ENCODE measurements around the gene F8. TPM values are rescaled to one million over a fixed set of nuclear protein-coding genes. Genes with fewer than 3 reads are reported as not detected.

Gene F8
- polyA plus RNA-seq, 3 donors from 2014 or later: 1.1 to 3.4 (median 2.7) TPM

DNA sequence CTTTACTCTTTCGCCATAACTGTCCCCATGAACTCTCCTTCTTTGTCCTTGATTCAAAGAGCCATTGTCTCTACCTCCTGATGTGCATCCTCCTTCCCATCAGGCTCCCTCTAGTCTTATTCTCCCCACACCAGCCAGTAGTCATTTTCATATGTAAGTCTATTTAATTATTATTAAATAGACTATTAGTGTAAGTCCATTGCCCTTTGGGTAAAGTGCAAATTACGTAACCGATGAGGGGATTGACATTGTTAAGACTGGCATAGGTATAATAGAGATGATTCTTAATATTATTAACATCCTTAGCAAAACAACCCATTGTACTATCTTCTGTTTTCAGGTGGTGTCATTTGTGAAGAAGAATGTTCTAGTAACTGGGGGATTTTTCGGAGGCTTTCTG lies 31.7 kb upstream of the F8 start:
- H3K4me3 Mint-ChIP-seq: no peak overlapping the region
- DNase-seq: no peak
- H3K9me3 Mint-ChIP-seq: no peaks in the 10 kb centered on the region
- peaks cover 2 to 6% (median 4%) of the 10 kb centered on the region in 3 donors for H3K27me3 Mint-ChIP-seq (ENCODE audit: low read depth in 3 of 3)
- H3K4me1 Mint-ChIP-seq: peaks cover 17% of the 10 kb centered on the region in 2 donors
- H3K36me3 Mint-ChIP-seq: no peaks in the 10 kb centered on the region
- H3K27ac Mint-ChIP-seq: peak overlapping the region in 1 of 6 donors; percentile 68

- no peak for DNase-seq
- H3K4me3 Mint-ChIP-seq: no peak overlapping the region
- H3K27ac Mint-ChIP-seq: peak overlapping the region in 2 of 6 donors; percentile 49 to 68
- H3K36me3 Mint-ChIP-seq: no peaks in the 10 kb centered on the region
- H3K27me3 Mint-ChIP-seq (ENCODE audit: low read depth in 3 of 3): peaks cover 2 to 6% (median 4%) of the 10 kb centered on the region in 3 donors
- peaks cover 19 to 22% of the 10 kb centered on the region in 2 donors for H3K4me1 Mint-ChIP-seq
- H3K9me3 Mint-ChIP-seq: no peaks in the 10 kb centered on the region
Observed at GRCh38 chrX:155053656-155054055, 31.1 kb upstream of the F8 start.

GRCh38 chrX:155052738-155053498 lies 30.4 kb upstream of the F8 start:
- H3K4me3 Mint-ChIP-seq: no peak overlapping the region
- peaks cover 2 to 6% (median 4%) of the 10 kb centered on the region in 3 donors for H3K27me3 Mint-ChIP-seq (ENCODE audit: low read depth in 3 of 3)
- no peaks in the 10 kb centered on the region for H3K36me3 Mint-ChIP-seq
- no peak for DNase-seq
- peak overlapping the region in 4 of 6 donors; percentile 4 to 68 (median 40) for H3K27ac Mint-ChIP-seq
- H3K9me3 Mint-ChIP-seq: no peaks in the 10 kb centered on the region
- peaks cover 15 to 22% of the 10 kb centered on the region in 2 donors for H3K4me1 Mint-ChIP-seq

DNA sequence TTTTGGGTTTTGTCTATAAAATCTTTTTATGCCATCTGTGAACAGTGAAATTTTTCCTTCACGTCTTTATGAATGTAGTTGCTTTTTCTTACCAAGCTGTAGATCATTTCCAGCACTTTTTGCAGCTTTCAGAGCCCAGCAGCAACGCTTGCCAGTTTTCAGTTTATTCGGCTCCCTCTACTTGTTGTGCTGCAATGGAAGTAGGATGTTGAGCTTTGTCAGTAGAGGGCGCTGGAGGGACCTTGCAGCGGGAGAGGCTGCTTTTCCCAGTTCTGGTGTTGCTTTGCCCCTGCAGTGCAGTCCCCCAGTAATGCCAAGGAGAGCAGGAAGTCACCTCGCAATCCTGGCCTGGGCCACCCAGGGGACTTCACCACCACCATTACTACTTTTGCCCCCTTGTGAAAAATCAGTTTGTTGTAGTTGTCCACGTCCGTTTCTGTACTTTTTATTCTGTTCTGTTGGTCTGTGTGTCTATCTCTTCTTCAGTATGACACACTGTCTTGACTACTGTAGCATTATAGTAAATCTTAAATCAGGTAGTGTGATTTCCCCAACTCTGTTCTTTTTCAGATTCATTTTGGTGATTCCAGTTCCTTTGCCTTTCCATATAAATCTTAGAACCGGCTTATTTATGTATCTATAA lies 26.6 kb upstream of the F8 start:
- H3K36me3 Mint-ChIP-seq: no peaks in the 10 kb centered on the region
- H3K9me3 Mint-ChIP-seq: no peaks in the 10 kb centered on the region
- H3K27me3 Mint-ChIP-seq (ENCODE audit: low read depth in 3 of 3): peaks cover 2 to 4% (median 3%) of the 10 kb centered on the region in 3 donors
- peak in 2 of 3 donors; percentile 40 for DNase-seq
- no peak overlapping the region for H3K4me3 Mint-ChIP-seq
- H3K27ac Mint-ChIP-seq: peak overlapping the region in 2 of 6 donors; percentile 31 to 46
- H3K4me1 Mint-ChIP-seq: peaks cover 2 to 6% of the 10 kb centered on the region in 2 donors

DNA sequence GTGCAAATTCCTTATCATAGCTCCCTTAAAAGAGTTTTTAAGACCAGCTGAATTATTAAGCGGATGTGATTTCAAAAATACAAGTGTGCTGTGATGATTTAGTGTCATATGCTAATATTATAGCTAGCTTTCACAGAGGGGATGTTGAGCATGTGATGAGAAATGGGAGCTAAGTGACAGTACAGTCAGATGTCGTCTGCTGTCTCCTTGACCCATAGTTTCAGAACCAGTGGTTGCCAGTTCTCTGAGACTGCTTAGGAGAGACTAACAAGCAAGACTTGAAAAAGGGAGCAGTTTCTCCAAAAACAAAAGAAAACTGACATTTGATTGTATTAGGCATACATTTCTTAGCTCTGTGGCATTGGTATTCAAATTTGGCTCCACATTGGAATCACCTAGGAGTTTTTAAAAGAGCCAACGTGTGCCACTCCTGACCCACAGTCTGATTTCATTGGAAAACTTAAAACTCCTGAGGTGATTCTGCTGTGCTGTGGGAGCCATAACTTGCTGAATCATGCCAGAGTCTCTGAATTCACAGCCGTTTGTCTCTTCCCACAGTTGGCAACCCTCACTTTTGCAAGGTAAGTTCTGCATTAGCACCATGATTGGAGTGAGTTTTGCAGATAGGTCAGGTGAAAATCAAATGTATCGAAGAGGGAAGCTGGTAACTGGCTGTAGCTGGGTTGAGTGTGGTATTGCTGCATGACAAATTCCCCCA lies 24.4 kb upstream of the F8 start:
- Mint-ChIP-seq H3K9me3 (no peaks in the 10 kb centered on the region), H3K27ac (no peak overlapping the region), H3K36me3 (no peaks in the 10 kb centered on the region), H3K4me1 (peaks cover 2 to 6% of the 10 kb centered on the region in 2 donors), H3K27me3 (ENCODE audit: low read depth in 3 of 3) (peaks cover 0 to 3% (median 2%) of the 10 kb centered on the region in 3 donors), H3K4me3 (no peak overlapping the region)
- no peak for DNase-seq

DNA sequence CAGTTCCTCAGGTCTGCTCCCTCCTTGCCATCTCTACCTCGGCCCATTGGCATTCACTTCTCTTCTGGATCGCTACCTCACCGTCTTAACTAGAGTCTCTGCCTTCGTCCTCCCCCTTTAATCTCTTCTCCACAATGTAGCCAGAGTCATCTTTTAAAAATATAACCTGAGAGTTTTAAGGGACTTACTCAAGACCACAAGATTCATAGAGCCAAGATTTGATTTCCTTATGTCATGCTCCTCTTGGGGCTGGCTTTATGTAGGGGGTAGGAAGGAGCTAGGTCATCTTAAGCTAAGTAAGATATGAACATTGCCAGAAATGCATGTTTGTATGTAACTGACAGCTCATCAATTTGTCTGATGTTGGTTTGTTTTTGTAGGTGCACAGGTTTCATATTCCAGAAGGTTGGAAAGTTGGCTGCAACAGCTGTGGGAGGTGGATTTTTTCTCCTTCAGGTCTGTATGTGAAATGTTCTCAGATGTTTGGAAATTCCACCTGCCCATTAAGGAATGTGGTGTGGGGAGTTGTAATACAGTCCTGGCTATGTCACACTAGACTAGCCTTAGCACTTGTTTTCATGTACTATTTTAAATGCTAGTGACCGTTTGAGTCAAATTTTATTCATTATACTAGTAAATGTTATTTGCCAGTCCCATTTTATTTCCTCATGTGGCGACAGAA lies 23.7 kb upstream of the F8 start:
- Mint-ChIP-seq H3K27ac (no peak overlapping the region), H3K36me3 (no peaks in the 10 kb centered on the region), H3K4me1 (peaks cover 2 to 6% of the 10 kb centered on the region in 2 donors), H3K27me3 (ENCODE audit: low read depth in 3 of 3) (peaks cover 0 to 3% (median 0%) of the 10 kb centered on the region in 3 donors), H3K4me3 (no peak overlapping the region), H3K9me3 (no peaks in the 10 kb centered on the region)
- no peak for DNase-seq

GRCh38 chrX:155035688-155036087 lies 13.2 kb upstream of the F8 start:
- no peak for DNase-seq
- Mint-ChIP-seq H3K27ac (no peak overlapping the region), H3K4me1 (peaks cover 1 to 7% of the 10 kb centered on the region in 2 donors), H3K4me3 (no peak overlapping the region), H3K9me3 (peaks cover 0 to 2% (median 0%) of the 10 kb centered on the region in 6 donors), H3K27me3 (ENCODE audit: low read depth in 3 of 3) (no peaks in the 10 kb centered on the region), H3K36me3 (peaks cover 4 to 22% (median 12%) of the 10 kb centered on the region in 3 donors)

- Mint-ChIP-seq H3K4me1 (peaks cover 13 to 18% of the 10 kb centered on the region in 2 donors), H3K27me3 (ENCODE audit: low read depth in 3 of 3) (peaks cover 5 to 7% (median 5%) of the 10 kb centered on the region in 3 donors), H3K9me3 (no peaks in the 10 kb centered on the region), H3K36me3 (peaks cover 4 to 18% (median 12%) of the 10 kb centered on the region in 3 donors), H3K4me3 (no peak overlapping the region), H3K27ac (no peak overlapping the region)
- no peak for DNase-seq
Observed at GRCh38 chrX:155031657-155032056, 9.1 kb upstream of the F8 start.

DNA sequence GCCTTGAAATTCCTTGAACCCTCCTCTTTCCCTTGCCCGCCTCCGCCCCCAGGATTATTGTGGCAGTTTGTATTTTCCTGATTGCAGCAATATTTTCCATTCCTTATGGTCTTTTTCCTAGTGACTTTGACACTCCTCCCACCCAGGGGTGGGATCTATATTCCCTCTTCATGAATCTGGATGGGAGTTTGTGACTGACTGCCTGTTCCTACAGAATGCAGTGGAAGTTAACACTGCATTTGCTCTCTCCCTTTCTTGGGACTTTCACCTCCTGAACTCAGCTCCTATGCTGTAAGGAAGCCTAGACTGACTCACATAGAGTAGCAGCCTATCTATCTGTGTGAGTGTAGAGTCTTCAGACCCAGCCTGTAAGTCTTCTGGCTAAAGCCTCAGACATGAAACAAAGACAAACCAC lies 6.4 kb upstream of the F8 start:
- peak overlapping the region; percentile 24 to 98 (median 96) for H3K27ac Mint-ChIP-seq
- no peaks in the 10 kb centered on the region for H3K9me3 Mint-ChIP-seq
- H3K27me3 Mint-ChIP-seq (ENCODE audit: low read depth in 3 of 3): peaks cover 8 to 15% (median 8%) of the 10 kb centered on the region in 3 donors
- peaks cover 16 to 18% of the 10 kb centered on the region in 2 donors for H3K4me1 Mint-ChIP-seq
- no peak for DNase-seq
- H3K36me3 Mint-ChIP-seq: no peaks in the 10 kb centered on the region
- peak overlapping the region in 2 of 5 donors; percentile 26 to 60 for H3K4me3 Mint-ChIP-seq

GRCh38 chrX:155028129-155028528 lies 5.6 kb upstream of the F8 start:
- Mint-ChIP-seq H3K4me1 (peaks cover 16 to 18% of the 10 kb centered on the region in 2 donors), H3K36me3 (no peaks in the 10 kb centered on the region), H3K27ac (peak overlapping the region; percentile 96 to 98 (median 98)), H3K27me3 (ENCODE audit: low read depth in 3 of 3) (peaks cover 8 to 16% (median 11%) of the 10 kb centered on the region in 3 donors), H3K9me3 (no peaks in the 10 kb centered on the region), H3K4me3 (peak overlapping the region; percentile 86 to 94 (median 89))
- DNase-seq: no peak

- Mint-ChIP-seq H3K4me3 (peak overlapping the region; percentile 86 to 94 (median 89)), H3K36me3 (no peaks in the 10 kb centered on the region), H3K27ac (peak overlapping the region; percentile 96 to 98 (median 98)), H3K4me1 (peaks cover 16 to 18% of the 10 kb centered on the region in 2 donors), H3K9me3 (no peaks in the 10 kb centered on the region), H3K27me3 (ENCODE audit: low read depth in 3 of 3) (peaks cover 8 to 16% (median 12%) of the 10 kb centered on the region in 3 donors)
- DNase-seq: peak; percentile 26 to 38 (median 37)
Observed at GRCh38 chrX:155027509-155028066, 5.1 kb upstream of the F8 start.

DNA sequence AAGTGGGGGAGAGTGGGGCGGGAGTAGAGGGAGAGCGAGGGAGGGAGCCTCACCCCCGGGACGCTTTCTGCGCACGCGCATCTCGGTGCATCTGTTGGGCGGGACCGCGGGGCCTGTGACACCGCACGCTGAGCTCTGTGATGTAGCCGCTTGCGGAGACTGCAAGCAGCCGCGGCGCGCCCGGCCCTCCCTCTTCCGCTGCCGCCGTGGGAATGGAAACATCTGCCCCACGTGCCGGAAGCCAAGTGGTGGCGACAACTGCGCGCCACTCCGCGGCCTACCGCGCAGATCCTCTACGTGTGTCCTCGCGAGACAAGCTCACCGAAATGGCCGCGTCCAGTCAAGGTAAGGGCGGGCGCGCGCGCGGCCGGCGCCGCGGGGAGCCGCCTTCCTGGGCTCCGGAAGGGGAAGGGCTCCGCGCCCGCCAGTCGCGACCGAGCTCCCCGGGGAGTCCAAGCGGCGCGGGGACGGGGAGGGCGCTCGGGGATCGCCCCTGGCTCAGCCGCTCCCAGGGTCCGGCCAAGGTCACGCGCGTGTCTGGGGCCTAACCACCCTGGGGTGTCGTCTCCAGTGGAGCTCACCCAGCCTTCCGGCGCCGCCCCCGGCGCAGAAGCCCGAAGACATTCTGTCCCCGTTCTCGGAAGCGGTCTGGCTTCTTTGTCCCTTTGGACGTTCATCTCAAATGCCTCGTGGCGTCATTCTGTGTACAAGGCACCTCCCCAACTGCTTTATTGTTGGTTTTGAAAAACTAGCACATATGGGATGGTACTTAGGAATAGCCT lies 4.4 kb upstream of the F8 start, which contains the start of gene FUNDC2:
Gene FUNDC2, plus strand, starts transcription at position 118 of the 782 bp plus-strand sequence. Its CDS starts 95 bp downstream, at position 213.
- no peaks in the 10 kb centered on the region for H3K36me3 Mint-ChIP-seq

More for the DNA sequence above, 4.4 kb upstream of the F8 start, which contains the start of gene FUNDC2:
- Mint-ChIP-seq H3K4me3 (peak within 1 kb of the TSS; percentile 86 to 94 (median 89)), H3K4me1 (peaks cover 16 to 18% of the 10 kb centered on the region in 2 donors), H3K9me3 (no peaks in the 10 kb centered on the region), H3K27me3 (ENCODE audit: low read depth in 3 of 3) (peaks cover 8 to 18% (median 12%) of the 10 kb centered on the region in 3 donors), H3K27ac (peak within 1 kb of the TSS; percentile 96 to 98 (median 98))
- DNase-seq: peak; percentile 92 to 96 (median 94)
